GM21360 (cell line): ENCODE results near the gene VGLL4.

Experiments
- ATAC-seq: cut with Tn5 transposase; IDR thresholded peaks from one replicate; pipeline ENCODE4 v1.9.1; 2021; ENCODE audit warnings: mild to moderate bottlenecking, moderate library complexity; ENCODE audit not compliant: unreplicated experiment

The VGLL4 gene

DNA sequence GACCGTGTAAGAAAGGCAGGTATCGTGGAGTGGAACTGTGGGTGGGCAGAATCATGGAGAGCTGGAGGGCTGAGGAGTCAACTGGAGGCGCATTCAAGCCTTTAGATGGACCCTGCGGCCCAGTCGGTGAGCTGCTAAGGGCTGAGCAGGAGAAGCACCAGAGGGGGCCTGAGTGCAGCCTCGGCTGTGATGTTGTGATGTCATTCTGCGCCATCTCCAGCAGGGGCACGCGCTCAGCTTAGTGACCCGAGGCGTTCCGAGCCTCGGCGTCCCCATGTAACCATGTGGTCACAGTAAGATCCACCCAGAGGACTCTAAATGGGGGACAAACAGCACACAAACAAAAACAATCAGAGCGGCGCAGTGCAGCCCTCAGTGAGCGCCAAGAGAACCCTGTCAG is 76.8 kb downstream of the VGLL4 start:
- ATAC-seq, result no peak

GRCh38 chr3:11566478-11566877 is 77.2 kb downstream of the VGLL4 start:
- ATAC-seq, result no peak

GRCh38 chr3:11565932-11566331 is 77.8 kb downstream of the VGLL4 start:
- no peak for ATAC-seq

GRCh38 chr3:11565492-11565891 is 78.2 kb downstream of the VGLL4 start:
- ATAC-seq, result no peak

DNA sequence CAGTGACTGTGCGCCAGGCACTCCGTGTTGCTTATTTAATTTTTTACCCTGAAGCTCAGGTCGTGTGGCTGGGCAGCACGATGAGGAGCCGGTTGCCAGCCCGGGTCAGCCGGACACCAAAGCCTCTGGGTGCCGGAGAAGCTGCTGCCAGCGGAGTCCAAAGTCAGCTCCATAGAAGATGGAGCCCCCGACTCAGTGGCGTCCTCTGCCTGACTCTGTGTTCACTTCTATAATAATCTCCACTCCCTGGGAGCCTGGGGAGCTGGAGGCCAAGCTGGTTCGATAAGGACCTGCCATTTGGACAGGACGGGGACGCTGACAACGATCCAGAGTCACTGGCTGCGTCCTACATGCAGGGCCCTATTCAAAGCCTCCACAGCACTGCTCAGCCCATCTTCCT is 78.6 kb downstream of the VGLL4 start:
- no peak for ATAC-seq

DNA sequence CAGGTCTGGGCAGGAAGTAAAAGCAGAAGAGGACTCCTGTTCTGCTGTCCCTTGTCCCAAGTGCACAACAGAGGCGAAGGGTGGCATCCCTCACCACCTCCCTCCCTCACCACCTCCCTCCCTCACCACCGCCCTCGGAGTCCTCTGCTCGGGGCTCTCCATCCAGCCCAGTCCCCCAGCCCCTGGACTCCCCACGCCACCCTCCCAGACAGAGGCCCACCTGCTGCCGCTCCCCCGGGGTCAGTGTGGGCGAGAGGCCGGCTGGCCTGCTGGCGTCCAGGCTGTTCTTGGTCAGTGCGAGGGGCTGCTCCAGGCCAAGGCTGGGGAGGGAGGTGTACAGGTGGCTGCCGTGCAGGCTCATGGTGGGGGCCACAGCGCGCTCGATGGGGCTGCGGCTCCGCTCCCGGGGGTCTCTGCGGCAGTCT is 79.1 kb downstream of the VGLL4 start:
- no peak for ATAC-seq

DNA sequence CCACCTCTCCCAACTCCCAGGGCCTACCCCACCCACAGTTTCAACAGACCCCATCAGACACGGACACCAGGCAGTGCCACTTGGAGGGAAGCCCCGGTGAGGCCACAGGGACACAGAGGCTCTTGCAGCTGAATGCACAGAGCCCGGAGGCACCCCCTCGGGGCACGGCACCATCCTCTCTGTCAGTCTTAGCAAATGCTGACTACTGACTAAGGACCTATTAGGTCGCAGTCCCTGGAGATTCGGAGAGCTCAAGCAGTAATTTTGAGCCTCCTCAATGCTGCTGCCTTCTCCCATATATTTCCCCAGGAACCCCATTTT is 79.9 kb downstream of the VGLL4 start:
- no peak for ATAC-seq

GRCh38 chr3:11563159-11563864 is 80.4 kb downstream of the VGLL4 start:
- ATAC-seq, result no peak

- no peak for ATAC-seq
Observed at GRCh38 chr3:11562277-11562881, 81.3 kb downstream of the VGLL4 start.

- ATAC-seq, result no peak
Observed at GRCh38 chr3:11560746-11561145, 83.0 kb downstream of the VGLL4 start.

DNA sequence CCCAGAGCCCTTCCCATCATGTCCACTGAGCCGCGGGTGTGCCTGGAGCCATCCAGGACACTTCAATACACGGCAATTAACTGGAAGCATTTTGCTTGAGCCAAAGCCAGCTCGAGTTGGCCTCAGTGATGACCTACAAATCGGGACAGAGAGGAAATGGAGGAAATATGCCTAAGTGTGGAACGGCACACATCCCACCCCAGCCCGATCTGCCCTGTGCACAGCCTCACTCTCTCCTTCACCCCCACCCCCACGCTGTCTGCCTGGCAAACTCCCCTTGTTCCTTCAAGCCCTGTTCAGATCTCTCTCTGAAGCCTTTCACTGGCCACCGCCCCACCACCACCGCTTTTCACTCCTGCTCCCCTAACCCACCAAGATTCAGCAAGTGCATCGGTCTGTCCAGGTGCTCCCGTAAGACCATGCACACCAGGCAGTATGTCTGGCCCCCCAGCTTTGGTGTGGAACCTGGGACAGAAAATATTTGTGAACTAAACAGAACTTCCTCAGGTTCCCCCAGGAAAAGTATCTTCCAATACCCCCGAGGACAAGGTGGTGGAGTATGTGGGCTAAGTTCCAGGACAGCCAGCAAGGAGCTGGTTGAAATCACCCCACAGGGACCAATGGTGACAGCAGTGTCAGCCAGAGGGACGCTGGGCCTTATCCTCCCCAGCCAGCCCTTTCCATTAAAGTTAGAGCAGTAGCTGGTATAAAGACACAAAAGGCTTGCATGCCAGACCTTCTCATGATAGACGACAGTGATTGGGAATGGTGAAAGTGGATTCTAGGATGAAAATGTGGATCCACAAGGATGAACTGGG is 83.7 kb downstream of the VGLL4 start:
- no peak for ATAC-seq

GRCh38 chr3:11558918-11559815 is 84.5 kb downstream of the VGLL4 start:
- ATAC-seq, result no peak

GRCh38 chr3:11558411-11558903 is 85.3 kb downstream of the VGLL4 start:
- ATAC-seq, result no peak

- no peak for ATAC-seq
Observed at GRCh38 chr3:11558002-11558401, 85.7 kb downstream of the VGLL4 start.

DNA sequence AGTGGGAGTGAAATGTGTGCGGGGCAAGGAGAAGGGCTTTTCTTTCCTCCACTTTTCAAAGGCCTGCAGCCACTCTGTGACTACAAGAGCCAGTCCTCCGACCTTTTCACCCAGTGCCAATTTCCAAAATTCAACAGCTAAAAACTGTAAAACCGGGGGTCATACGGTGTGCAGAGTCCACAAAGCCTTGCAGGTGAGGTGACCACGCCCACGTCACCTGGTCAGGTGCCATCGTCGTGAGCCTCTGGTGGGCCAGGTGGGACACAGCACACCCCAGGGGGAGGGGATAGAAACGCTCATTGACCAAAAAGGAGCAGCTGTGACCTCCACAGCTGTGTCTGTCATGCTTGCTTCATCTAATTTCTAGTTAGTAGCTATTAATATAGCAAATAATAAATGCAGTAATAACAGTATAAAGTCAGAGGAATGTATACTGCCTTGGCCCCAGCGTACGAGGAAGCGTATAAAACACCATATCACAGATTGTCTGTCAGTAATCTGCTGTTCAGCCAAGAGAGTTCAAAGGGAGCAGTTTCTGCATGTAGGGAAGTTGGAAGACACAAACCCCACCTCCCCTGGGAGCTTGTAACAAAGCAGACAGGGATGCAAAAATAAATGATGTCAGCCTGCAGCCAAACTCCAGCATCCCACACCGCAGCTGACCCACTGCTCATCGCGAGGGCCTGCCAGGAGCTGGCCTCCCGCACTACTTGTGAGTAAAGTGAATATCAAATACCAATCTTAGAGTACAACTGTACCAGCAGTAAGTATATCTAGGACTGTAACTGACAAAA is 86.7 kb downstream of the VGLL4 start:
- ATAC-seq, result no peak

DNA sequence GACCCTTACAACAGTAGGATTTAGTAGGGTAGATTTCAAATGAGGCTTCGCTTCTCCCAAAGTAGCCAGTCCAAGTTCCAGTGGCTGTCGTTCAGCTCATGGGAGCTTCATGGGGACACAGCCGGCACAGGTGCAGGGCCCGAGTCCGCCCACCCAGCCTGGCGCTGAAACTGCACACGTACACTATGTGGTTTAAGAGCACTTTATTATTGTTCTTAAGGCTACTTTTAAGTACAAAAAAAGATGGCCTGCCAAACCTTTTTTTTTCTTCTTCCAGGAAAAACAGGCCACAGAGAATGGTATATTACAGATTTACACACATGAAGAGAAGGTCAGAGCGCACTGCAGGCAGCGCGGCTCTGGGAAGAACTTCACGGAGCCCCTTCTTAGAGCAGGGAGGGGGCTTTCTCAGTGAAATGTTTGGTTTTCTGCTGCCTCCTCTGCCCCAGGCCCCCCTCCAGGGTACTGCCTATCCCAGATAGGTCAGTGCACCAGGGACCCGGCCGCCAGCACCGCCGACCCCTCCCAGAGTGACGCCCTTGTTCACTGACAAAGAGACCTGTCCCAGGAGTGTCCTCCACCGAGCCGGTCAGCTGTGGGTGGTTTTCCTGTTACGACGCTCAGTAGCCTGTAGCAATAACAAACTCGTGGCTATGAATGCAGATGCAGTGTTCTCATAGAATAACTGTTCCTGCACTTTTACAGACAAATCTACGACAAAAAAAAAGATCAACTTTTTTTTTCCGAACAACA is 87.7 kb downstream of the VGLL4 start:
- no peak for ATAC-seq

GRCh38 chr3:11555211-11555782 is 88.4 kb downstream of the VGLL4 start:
- no peak for ATAC-seq

GRCh38 chr3:11554666-11555065 is 89.0 kb downstream of the VGLL4 start:
- no peak for ATAC-seq

- no peak for ATAC-seq
Observed at GRCh38 chr3:11554236-11554610, 89.5 kb downstream of the VGLL4 start.
